ENCODE data around the gene ECM1. TPM values are rescaled to one million over a fixed set of nuclear protein-coding genes. Genes with fewer than 3 reads are reported as not detected.

Gene ECM1
- total RNA-seq, 2 donors from 2014 or later, result 6.3 to 10.5 TPM

- Histone ChIP-seq H3K9ac (ENCODE audit: low read depth in 2 of 2, low read length in 2 of 2) (peak overlapping the region; percentile 63 to 72), H3K4me1 (no peaks in the 10 kb centered on the region), H3K27ac (peak overlapping the region; percentile 73), H3K4me3 (peak overlapping the region; percentile 62), H3K9me3 (no peaks in the 10 kb centered on the region), H3K36me3 (no peaks in the 10 kb centered on the region), H3K27me3 (no peaks in the 10 kb centered on the region)
- TF ChIP-seq CTCF (IDR thresholded peaks at IDR 0.05), result no peak
- intact Hi-C loops (cut with DNase I), result loop anchor here (10.0 kb wide), 1 partner anchor 265 kb away; no protein-coding TSS in a partner anchor
- no peak for DNase-seq
These were observed 41.8 kb downstream of the ECM1 start for GRCh38 chr1:150549496-150550221.

GRCh38 chr1:150550222-150551050 is 42.5 kb downstream of the ECM1 start:
- H3K9ac ChIP-seq (ENCODE audit: low read depth in 2 of 2, low read length in 2 of 2), result peak overlapping the region; percentile 63 to 72
- peak overlapping the region; percentile 73 for H3K27ac ChIP-seq
- H3K36me3 ChIP-seq, result no peaks in the 10 kb centered on the region
- intact Hi-C loops (cut with DNase I), result loop anchor here (10.0 kb wide), 1 partner anchor 264 kb away; no protein-coding TSS in a partner anchor
- H3K4me3 ChIP-seq, result no peak overlapping the region
- no peak for DNase-seq
- no peaks in the 10 kb centered on the region for H3K9me3 ChIP-seq
- no peaks in the 10 kb centered on the region for H3K27me3 ChIP-seq
- no peaks in the 10 kb centered on the region for H3K4me1 ChIP-seq
- no peak for TF ChIP-seq CTCF (IDR thresholded peaks at IDR 0.05)

DNA sequence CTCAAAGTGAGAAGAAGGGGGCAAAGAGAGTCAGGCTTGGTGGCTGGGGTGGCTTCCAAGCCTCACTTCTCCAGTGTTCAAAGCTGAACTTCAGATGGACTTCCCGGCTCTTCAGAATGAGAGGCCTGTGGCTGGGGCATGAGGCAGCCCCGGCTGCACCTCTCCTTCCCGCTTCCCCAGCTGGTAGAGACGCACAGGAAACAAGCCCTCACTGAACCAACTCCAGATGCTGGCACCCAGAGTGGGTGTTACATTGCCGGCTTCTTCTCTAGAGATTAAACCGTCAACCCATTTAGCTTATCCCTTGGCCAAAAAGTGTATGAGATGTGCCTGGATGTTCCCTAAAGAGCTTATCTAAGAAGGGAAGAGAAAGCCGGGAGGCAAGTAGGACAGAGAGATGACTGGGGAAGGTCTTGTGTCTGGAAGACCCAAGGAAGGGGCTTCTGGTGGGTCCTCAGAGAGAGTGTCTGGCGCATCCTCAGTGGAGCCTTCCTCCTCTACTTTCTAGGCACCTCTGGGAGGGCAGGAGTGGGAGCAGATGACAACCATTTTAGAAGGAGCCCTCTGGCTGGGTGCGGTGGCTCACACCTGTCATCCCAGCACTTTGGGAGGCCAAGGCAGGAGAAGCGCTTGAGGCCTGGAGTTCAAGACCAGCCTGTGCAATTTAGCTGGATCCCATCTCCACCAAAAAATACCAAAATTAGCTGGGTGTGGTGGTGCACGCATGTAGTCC is 43.3 kb downstream of the ECM1 start:
- Histone ChIP-seq H3K27me3 (no peaks in the 10 kb centered on the region), H3K4me3 (no peak overlapping the region), H3K36me3 (no peaks in the 10 kb centered on the region), H3K9ac (ENCODE audit: low read depth in 2 of 2, low read length in 2 of 2) (peak overlapping the region; percentile 44 to 72), H3K4me1 (no peaks in the 10 kb centered on the region), H3K9me3 (no peaks in the 10 kb centered on the region), H3K27ac (peak overlapping the region; percentile 73)
- TF ChIP-seq CTCF (IDR thresholded peaks at IDR 0.05), result no peak
- intact Hi-C loops (cut with DNase I), result loop anchor here (10.0 kb wide), 1 partner anchor 264 kb away; no protein-coding TSS in a partner anchor
- DNase-seq, result no peak

GRCh38 chr1:150551784-150552127 is 43.8 kb downstream of the ECM1 start:
- no peaks in the 10 kb centered on the region for H3K36me3 ChIP-seq
- no peaks in the 10 kb centered on the region for H3K9me3 ChIP-seq
- intact Hi-C loops (cut with DNase I), result loop anchor here (10.0 kb wide), 1 partner anchor 263 kb away; no protein-coding TSS in a partner anchor
- peak overlapping the region; percentile 73 for H3K27ac ChIP-seq
- no peak for TF ChIP-seq CTCF (IDR thresholded peaks at IDR 0.05)
- H3K27me3 ChIP-seq, result no peaks in the 10 kb centered on the region
- no peak for DNase-seq
- H3K4me1 ChIP-seq, result no peaks in the 10 kb centered on the region
- H3K4me3 ChIP-seq, result no peak overlapping the region
- H3K9ac ChIP-seq (ENCODE audit: low read depth in 2 of 2, low read length in 2 of 2), result peak overlapping the region; percentile 30 to 49
